HepG2 (cell line): ENCODE results near the gene COX10. TPM values are rescaled to one million over a fixed set of nuclear protein-coding genes. Genes with fewer than 3 reads are reported as not detected.

ENCODE experiments used
- ATAC-seq: fragments of 200-7000 bp; cut with Tn5 transposase; 3 replicates; pipeline ENCODE4 v1.9.1; 2020; ENCODE audit warnings: mild to moderate bottlenecking, moderate library complexity
- BruUV-seq: library from RNA; stranded (reverse); fragments of 400-500 nt; replicated peaks from 2 replicates; lab custom pipeline; 2021; lab: Mats Ljungman, UMichigan
- CTCF ChIA-PET: fragments of 300-600 bp; formaldehyde crosslinking; extraction: SDS; loops from one replicate; lab custom pipeline; 2021; ENCODE audit warnings: low total read pairs, inconsistent platforms, low intra/inter-chr PET ratio; lab: Yijun Ruan, JAX
- POLR2A ChIA-PET: fragments of 350-600 bp; sonication (Branson Sonifier 250); formaldehyde crosslinking; loops from one replicate; lab custom pipeline; 2020; ENCODE audit warnings: antibody characterized with exemption, inconsistent platforms; lab: Yijun Ruan, JAX
- DNase-seq: peaks from one replicate; pipeline ENCODE4 v3.0.0-alpha.2; 2015; ENCODE audit warnings: low spot score
- FAIRE-seq: peaks from 3 replicates; lab custom pipeline; 2011; peaks lifted over from hg19 to GRCh38; lab: Jason Lieb, UNC
- H2AFZ ChIP-seq: one replicate; pipeline ENCODE4 v1.6.1; 2011; ENCODE audit warnings: low read length, inconsistent platforms
- H3K27ac ChIP-seq: fragments of 300-600 bp; 3 replicates; pipeline ENCODE4 v1.8.0; 2011; ENCODE audit warnings: mixed run types, mild to moderate bottlenecking, mixed read lengths, low read length, inconsistent platforms; ENCODE audit not compliant: insufficient read depth; ENCODE audit errors: extremely low read length
- H3K27me3 ChIP-seq, 2 experiments: fragments of 200-600 bp in 1 of 2; 2 replicates in 1 of 2; 3 replicates in 1 of 2; pipeline versions ENCODE4 v1.6.0 to v1.8.0; 2011; ENCODE audit warnings: low read length in 2 of 2, mild to moderate bottlenecking in 2 of 2, moderate library complexity in 2 of 2, inconsistent platforms in 1 of 2; ENCODE audit not compliant: insufficient read depth in 2 of 2, control insufficient read depth in 1 of 2
- H3K36me3 ChIP-seq, 2 experiments: fragments of 200-600 bp in 1 of 2; replicated peaks in 1 of 2; 2 replicates in 1 of 2; 3 replicates in 1 of 2; pipeline versions ENCODE4 v1.5.1 to v1.8.0; 2011; ENCODE audit warnings: low read length in 2 of 2, inconsistent platforms in 1 of 2; ENCODE audit not compliant: insufficient read depth in 2 of 2, control insufficient read depth in 1 of 2
- H3K4me1 ChIP-seq: 2 replicates; pipeline ENCODE4 v1.5.1; 2012; ENCODE audit warnings: low read length, inconsistent platforms; ENCODE audit not compliant: insufficient read depth
- H3K4me2 ChIP-seq: 2 replicates; pipeline ENCODE4 v1.6.0; 2011; ENCODE audit warnings: low read depth, low read length, inconsistent platforms
- H3K4me3 ChIP-seq, 3 experiments: fragments of 200-600 bp in 1 of 3; sonication (generic), shearing (Covaris generic) in 1 of 3; replicated peaks in 1 of 3; 2 replicates each; pipeline ENCODE4 v1.5.1; 2011 to 2016; ENCODE audit warnings: low read length in 3 of 3, inconsistent platforms in 2 of 3, low read depth in 2 of 3, mild to moderate bottlenecking in 2 of 3, control low read depth in 1 of 3, mixed read lengths in 1 of 3; ENCODE audit not compliant: insufficient read depth in 1 of 3
- H3K79me2 ChIP-seq: one replicate; pipeline ENCODE4 v1.6.1; 2011; ENCODE audit warnings: low read length, inconsistent platforms; ENCODE audit not compliant: insufficient read depth
- H3K9ac ChIP-seq: 2 replicates; pipeline ENCODE4 v1.6.0; 2011; ENCODE audit warnings: mild to moderate bottlenecking, low read depth, low read length, inconsistent platforms; ENCODE audit not compliant: insufficient read depth
- H3K9me3 ChIP-seq: 2 replicates; pipeline ENCODE4 v1.5.1; 2012; ENCODE audit warnings: mild to moderate bottlenecking, low read length
- H4K20me1 ChIP-seq: 2 replicates; pipeline ENCODE4 v1.6.0; 2011; ENCODE audit warnings: inconsistent platforms, mild to moderate bottlenecking, low read length, moderate library complexity; ENCODE audit not compliant: insufficient read depth
- ADNP ChIP-seq: sonication (generic); formaldehyde crosslinking; IDR thresholded peaks from 2 replicates; pipeline ENCODE4 v1.4.0; 2020; ENCODE audit warnings: missing genetic modification reagents
- ATF7 ChIP-seq, 2 experiments: fragments of 450-650 bp in 1 of 2; sonication (generic) in 1 of 2; formaldehyde crosslinking in 1 of 2; IDR thresholded peaks; 2 replicates each; pipeline versions ENCODE4 v1.4.0 to v1.6.1; 2016 to 2020; ENCODE audit warnings: antibody characterized with exemption in 1 of 2, mild to moderate bottlenecking in 1 of 2, missing genetic modification reagents in 1 of 2
- CREB1 ChIP-seq, 2 experiments: fragments of 450-650 bp in 1 of 2; IDR thresholded peaks; 2 replicates each; pipeline ENCODE4 v1.6.1; 2016 to 2017; ENCODE audit warnings: control low read depth in 1 of 2, mild to moderate bottlenecking in 1 of 2, missing compliant biosample characterization in 1 of 2, missing genetic modification characterization in 1 of 2
- IKZF4 ChIP-seq: sonication (generic); formaldehyde crosslinking; IDR thresholded peaks from 2 replicates; pipeline ENCODE4 v1.5.1; 2020; ENCODE audit warnings: borderline replicate concordance, mild to moderate bottlenecking, low read depth, missing genetic modification reagents; ENCODE audit errors: not compliant biosample characterization
- NCOA2 ChIP-seq: sonication (generic); formaldehyde crosslinking; IDR thresholded peaks from 2 replicates; pipeline ENCODE4 v1.8.0; 2022; ENCODE audit warnings: inconsistent platforms
- POLR2A ChIP-seq, 2 experiments: IDR thresholded peaks; 2 replicates each; pipeline ENCODE4 v1.6.1; 2011; ENCODE audit warnings: low read depth in 2 of 2, low read length in 2 of 2, mild to moderate bottlenecking in 1 of 2, moderate library complexity in 1 of 2; ENCODE audit not compliant: insufficient read depth in 1 of 2
- SIN3A ChIP-seq: IDR thresholded peaks from 2 replicates; pipeline ENCODE4 v1.6.1; 2011; ENCODE audit warnings: low read depth, mild to moderate bottlenecking, control low read depth, low read length, borderline replicate concordance
- TRAFD1 ChIP-seq: sonication (generic); formaldehyde crosslinking; IDR thresholded peaks from 2 replicates; pipeline ENCODE4 v1.5.1; 2020; ENCODE audit warnings: missing genetic modification reagents, mild to moderate bottlenecking, borderline replicate concordance
- WGBS: methylation state at CpG from one replicate; pipeline ENCODE4 v1.1.6; 2017; ENCODE audit warnings: low lambda C conversion rate; 5-methylcytosine and 5-hydroxymethylcytosine counted together
- in situ Hi-C: cut with HindIII; loops from 2 replicates; pipeline ENCODE4 v1.10.0; 2017; ENCODE audit warnings: low pct_unique_long_range_greater_than_20kb; ENCODE audit not compliant: extremely low pct_ligation_motif_present
- intact Hi-C: fragments of 100-400 bp; cut with micrococcal nuclease; formaldehyde crosslinking; loops from one replicate; pipeline ENCODE4 v1.10.0; 2022; ENCODE audit not compliant: unreplicated experiment
- polyA plus RNA-seq, 8 experiments: library from polyadenylated mRNA; depleted of rRNA in 3 of 8; stranded (reverse) in 7 of 8; unstranded in 1 of 8; fragments of >200 nt; fragmentation: Illumina TruSeq in 4 of 8; extraction: Trizol in 4 of 8; gene quantifications; 2 replicates each; pipeline versions ENCODE4 v1.2.1 to v1.2.3, GENCODE V29; 2011 to 2016; ENCODE audit warnings: low read depth in 4 of 8, missing spikeins in 1 of 8, mixed read lengths in 1 of 8; ENCODE audit not compliant: insufficient read depth in 1 of 8
- total RNA-seq, 5 experiments: library from RNA; depleted of rRNA; stranded (reverse); fragments of >200 nt; fragmentation: Illumina TruSeq; extraction: Trizol; gene quantifications; 2 replicates each; pipeline ENCODE4 v1.2.3, GENCODE V29; 2016; ENCODE audit warnings: low read depth in 1 of 5
- TF ChIP-seq, protein P1 (sequence below): sonication (generic); formaldehyde crosslinking; IDR thresholded peaks from 2 replicates; pipeline ENCODE4 v1.4.0; 2020; ENCODE audit warnings: missing genetic modification reagents, borderline replicate concordance

The COX10 gene
- total and polyA plus RNA-seq, 2 of the 13 experiments (the other 11 are each of a cell fraction or from before 2014, with no cell fraction given) = 13.9 to 20.1 TPM

- Histone ChIP-seq H3K9me3 (no peaks in the 10 kb centered on the region), H3K79me2 (peaks cover 47% of the 10 kb centered on the region), H2AFZ (no peak overlapping the region), H3K9ac (peak overlapping the region; percentile 96), H4K20me1 (no peaks in the 10 kb centered on the region), H3K4me1 (peaks cover 23% of the 10 kb centered on the region), H3K27me3 (no peaks in the 10 kb centered on the region; a peak in 1 of 5 replicates), H3K27ac (peak overlapping the region; percentile 84), H3K36me3 (peaks cover 0 to 3% of the 10 kb centered on the region in 2 experiments; a peak in 4 of 5 replicates), H3K4me3 (peak overlapping the region; percentile 88 to 99 (median 92)), H3K4me2 (peak overlapping the region; percentile 84)
- no TSS peak for BruUV-seq
- 14% methylated on average over 6 of the region's 6 CpGs for WGBS
- intact Hi-C loops = loop anchor here (10.0 kb wide), 1 partner anchor 476 kb away; no protein-coding TSS in a partner anchor
- no peak for TF ChIP-seq NCOA2 (CRISPR knock-in tag)
- peak; percentile 96 for TF ChIP-seq ATF7 (IDR thresholded peaks at IDR 0.05)
- no peak for TF ChIP-seq ATF7 (CRISPR knock-in tag; IDR thresholded peaks at IDR 0.05)
- 0 out of 2 replicates have a peak, but pooled peaks have one; percentile 20 for TF ChIP-seq SIN3A
- TF ChIP-seq POLR2A (IDR thresholded peaks at IDR 0.05; ENCODE audit: insufficient read depth in 1 of 2, low read depth in 2 of 2, low read length in 2 of 2) = peak in 1 of 2 experiments; percentile 24; a peak in 1 of 4 replicates
- peak; percentile 12; the same call in 1 of the 2 replicates for TF ChIP-seq CREB1 (IDR thresholded peaks at IDR 0.05)
- no peak; the same call in 1 of the 2 replicates for TF ChIP-seq CREB1 (CRISPR knock-in tag; IDR thresholded peaks at IDR 0.05)
- peak; percentile 46 for DNase-seq
- POLR2A ChIA-PET = interaction anchor here (1.1 to 1.7 kb wide), 2 partner anchors 138 to 230 kb away, joined by 3 to 9 read pairs; partner anchors contain the start of gene HS3ST3B1
- in situ Hi-C loops = no loop called here
- peak; percentile 21; the same call in 2 of the 3 replicates for ATAC-seq
- FAIRE-seq = no peak
- CTCF ChIA-PET = no interaction called here
Observed at GRCh38 chr17:14070344-14070984, 1.2 kb downstream of the COX10 start.

DNA sequence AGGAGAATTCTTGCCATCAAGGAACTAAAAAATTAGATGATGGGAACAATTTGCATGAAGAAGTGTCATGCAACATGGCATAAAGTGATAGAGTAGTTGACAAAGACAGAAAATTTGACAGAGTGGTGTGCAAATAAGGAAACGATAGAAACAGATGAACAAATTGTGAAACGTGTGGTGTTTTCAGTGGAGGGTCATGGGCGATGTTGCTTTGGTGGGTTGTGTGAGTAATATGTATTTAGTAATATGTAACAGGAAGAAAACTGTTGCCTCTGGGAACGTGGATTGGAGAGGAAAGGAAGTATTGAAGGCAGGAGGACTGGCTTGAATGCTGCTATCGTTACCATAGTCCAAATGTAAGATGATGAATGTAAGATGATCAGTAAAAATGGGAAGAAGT lies 3.6 kb downstream of the COX10 start:
- Histone ChIP-seq H4K20me1 (no peaks in the 10 kb centered on the region), H3K4me3 (no peak overlapping the region), H3K9ac (no peak overlapping the region), H3K27ac (no peak overlapping the region), H3K4me2 (no peak overlapping the region), H3K27me3 (no peaks in the 10 kb centered on the region; a peak in 1 of 5 replicates), H3K4me1 (peaks cover 20% of the 10 kb centered on the region), H3K9me3 (no peaks in the 10 kb centered on the region), H3K79me2 (peaks cover 47% of the 10 kb centered on the region), H2AFZ (no peak overlapping the region), H3K36me3 (peaks cover 0 to 21% of the 10 kb centered on the region in 2 experiments; a peak in 4 of 5 replicates)
- ChIA-PET POLR2A (no interaction called here), CTCF (no interaction called here)
- FAIRE-seq (no peak), ATAC-seq (no peak), DNase-seq (no peak)
- WGBS = 95% methylated on average over 5 of the region's 5 CpGs
- no TSS peak for BruUV-seq
- in situ Hi-C loops (no loop called here), intact Hi-C loops (loop anchor here (10.0 kb wide), 1 partner anchor 478 kb away; no protein-coding TSS in a partner anchor)
- TF ChIP-seq, protein P1, sequence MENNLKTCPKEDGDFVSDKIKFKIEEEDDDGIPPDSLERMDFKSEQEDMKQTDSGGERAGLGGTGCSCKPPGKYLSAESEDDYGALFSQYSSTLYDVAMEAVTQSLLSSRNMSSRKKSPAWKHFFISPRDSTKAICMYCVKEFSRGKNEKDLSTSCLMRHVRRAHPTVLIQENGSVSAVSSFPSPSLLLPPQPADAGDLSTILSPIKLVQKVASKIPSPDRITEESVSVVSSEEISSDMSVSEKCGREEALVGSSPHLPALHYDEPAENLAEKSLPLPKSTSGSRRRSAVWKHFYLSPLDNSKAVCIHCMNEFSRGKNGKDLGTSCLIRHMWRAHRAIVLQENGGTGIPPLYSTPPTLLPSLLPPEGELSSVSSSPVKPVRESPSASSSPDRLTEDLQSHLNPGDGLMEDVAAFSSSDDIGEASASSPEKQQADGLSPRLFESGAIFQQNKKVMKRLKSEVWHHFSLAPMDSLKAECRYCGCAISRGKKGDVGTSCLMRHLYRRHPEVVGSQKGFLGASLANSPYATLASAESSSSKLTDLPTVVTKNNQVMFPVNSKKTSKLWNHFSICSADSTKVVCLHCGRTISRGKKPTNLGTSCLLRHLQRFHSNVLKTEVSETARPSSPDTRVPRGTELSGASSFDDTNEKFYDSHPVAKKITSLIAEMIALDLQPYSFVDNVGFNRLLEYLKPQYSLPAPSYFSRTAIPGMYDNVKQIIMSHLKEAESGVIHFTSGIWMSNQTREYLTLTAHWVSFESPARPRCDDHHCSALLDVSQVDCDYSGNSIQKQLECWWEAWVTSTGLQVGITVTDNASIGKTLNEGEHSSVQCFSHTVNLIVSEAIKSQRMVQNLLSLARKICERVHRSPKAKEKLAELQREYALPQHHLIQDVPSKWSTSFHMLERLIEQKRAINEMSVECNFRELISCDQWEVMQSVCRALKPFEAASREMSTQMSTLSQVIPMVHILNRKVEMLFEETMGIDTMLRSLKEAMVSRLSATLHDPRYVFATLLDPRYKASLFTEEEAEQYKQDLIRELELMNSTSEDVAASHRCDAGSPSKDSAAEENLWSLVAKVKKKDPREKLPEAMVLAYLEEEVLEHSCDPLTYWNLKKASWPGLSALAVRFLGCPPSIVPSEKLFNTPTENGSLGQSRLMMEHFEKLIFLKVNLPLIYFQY (CRISPR knock-in tag) = no peak
- no peak for TF ChIP-seq IKZF4 (CRISPR knock-in tag)
- no peak for TF ChIP-seq ADNP (CRISPR knock-in tag)
- no peak for TF ChIP-seq TRAFD1 (CRISPR knock-in tag)
